Upper lobe of left lung (tissue), 4 donors: ENCODE data around the gene HK1.

ENCODE experiments used
- CTCF ChIP-seq, 6 experiments: fragments of 450-650 bp in 4 of 6; fragments of 200-600 bp in 2 of 6; sonication (generic) in 2 of 6; IDR thresholded peaks; one replicate each; pipeline ENCODE4 v1.5.1; 2016 to 2019; ENCODE audit warnings: antibody characterized with exemption in 6 of 6
- POLR2A ChIP-seq, 4 donors: fragments of 450-650 bp; IDR thresholded peaks; one replicate each; pipeline ENCODE4 v1.5.1; 2016 to 2017; ENCODE audit warnings: antibody characterized with exemption in 4 of 4, mild to moderate bottlenecking in 2 of 4
- POLR2AphosphoS5 ChIP-seq, 2 donors: sonication (generic); formaldehyde crosslinking; IDR thresholded peaks; one replicate each; pipeline ENCODE4 v1.5.1; 2017; ENCODE audit warnings: antibody characterized with exemption in 2 of 2

GRCh38 chr10:69406816-69407580 lies 128.7 kb downstream of the HK1 start:
- no peak for TF ChIP-seq CTCF (IDR thresholded peaks at IDR 0.05)
- no peak for TF ChIP-seq POLR2A (IDR thresholded peaks at IDR 0.05)
- no peak for TF ChIP-seq POLR2AphosphoS5 (IDR thresholded peaks at IDR 0.05)
